ENCODE data around the gene RAPGEF4.

- TF ChIP-seq CTCF (conservative IDR thresholded peaks at IDR 0.05; ENCODE audit: low read depth, low read length) (no peak), POLR2A (IDR thresholded peaks at IDR 0.05; ENCODE audit: low read depth, low read length) (no peak), RFX5 (IDR thresholded peaks at IDR 0.05; ENCODE audit: low read depth, low read length) (no peak), RCOR1 (IDR thresholded peaks at IDR 0.05; ENCODE audit: insufficient replicate concordance, low read length) (no peak), ELK1 (IDR thresholded peaks at IDR 0.05; ENCODE audit: borderline replicate concordance, low read depth, low read length) (no peak), FOS (IDR thresholded peaks at IDR 0.05; ENCODE audit: low read depth, low read length) (no peak)
Measured at GRCh38 chr2:172997031-172997430, 261.4 kb downstream of the RAPGEF4 start.

Data from IMR-90 (cell line).